GM18868 (cell line): ENCODE data around the gene SYTL3.
"Not testable (repeated sequence)": the region's sequence is repeated elsewhere in the genome, so short reads cannot be mapped to it uniquely, and the experiment has no call there.

ENCODE experiments used
- ATAC-seq: cut with Tn5 transposase; IDR thresholded peaks from one replicate; pipeline ENCODE4 v1.9.1; 2021; ENCODE audit warnings: mild to moderate bottlenecking, moderate library complexity; ENCODE audit not compliant: unreplicated experiment

Gene SYTL3

GRCh38 chr6:158785036-158785435 is 135.2 kb downstream of the SYTL3 start:
- no peak for ATAC-seq

GRCh38 chr6:158786645-158787304 is 136.9 kb downstream of the SYTL3 start:
- no peak for ATAC-seq

- no peak for ATAC-seq
Observed at GRCh38 chr6:158787395-158787794, 137.5 kb downstream of the SYTL3 start.

- ATAC-seq: peak; percentile 50
Observed at GRCh38 chr6:158789115-158789917, 139.5 kb downstream of the SYTL3 start.

- no peak for ATAC-seq
Observed at GRCh38 chr6:158791274-158791855, 141.5 kb downstream of the SYTL3 start.

GRCh38 chr6:158792505-158792904 is 142.7 kb downstream of the SYTL3 start:
- not testable (repeated sequence) for ATAC-seq

GRCh38 chr6:158793432-158793831 is 143.6 kb downstream of the SYTL3 start:
- peak; percentile 72 for ATAC-seq

- ATAC-seq: no peak
Observed at GRCh38 chr6:158795516-158795915, 145.7 kb downstream of the SYTL3 start.

GRCh38 chr6:158796353-158796752 is 146.5 kb downstream of the SYTL3 start:
- no peak for ATAC-seq

- ATAC-seq: no peak
Observed at GRCh38 chr6:158797331-158798310, 147.8 kb downstream of the SYTL3 start.

- no peak for ATAC-seq
Observed at GRCh38 chr6:158798311-158798710, 148.5 kb downstream of the SYTL3 start.

- no peak for ATAC-seq
Observed at GRCh38 chr6:158799051-158799792, 149.4 kb downstream of the SYTL3 start.

GRCh38 chr6:158801655-158802294 is 151.9 kb downstream of the SYTL3 start:
- no peak for ATAC-seq

GRCh38 chr6:158803733-158804143 is 153.9 kb downstream of the SYTL3 start:
- ATAC-seq: peak; percentile 72

- no peak for ATAC-seq
Observed at GRCh38 chr6:158804207-158804606, 154.4 kb downstream of the SYTL3 start.

GRCh38 chr6:158805698-158806377 is 156.0 kb downstream of the SYTL3 start:
- no peak for ATAC-seq

- ATAC-seq: no peak
Observed at GRCh38 chr6:158807515-158808441, 157.9 kb downstream of the SYTL3 start.

- ATAC-seq: no peak
Observed at GRCh38 chr6:158808442-158808833, 158.6 kb downstream of the SYTL3 start.
